NCI-H526 treated with DMSO at 0.1 percent for 48 hours (cell line): ENCODE data around the gene MAP6.
A peak's percentile ranks its signal among the peaks of the same experiment; 100 is the strongest.

Experiments
- DNase-seq: peaks from one replicate; lab custom pipeline; 2025; lab: John Stamatoyannopoulos, UW

Gene MAP6

DNA sequence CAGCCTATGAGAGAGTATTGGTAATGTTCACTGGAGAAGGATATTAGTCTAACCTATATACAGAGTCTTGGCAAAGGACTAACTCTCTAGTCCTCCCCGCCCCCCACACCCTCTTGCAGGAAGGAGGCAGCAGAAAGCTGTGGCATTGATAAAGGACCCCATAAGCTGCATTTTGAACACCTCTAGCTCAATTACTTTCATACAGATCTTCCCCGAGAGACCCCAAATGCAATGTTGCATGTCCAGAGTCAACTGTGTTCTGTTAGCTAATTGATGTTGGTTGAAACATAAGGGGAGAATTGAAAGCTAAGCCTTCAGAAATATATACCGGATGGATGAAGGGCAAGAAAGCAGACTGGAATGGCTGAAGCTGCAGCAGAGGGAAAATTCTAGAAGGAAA is 2.8 kb downstream of the MAP6 start:
- DNase-seq: no peak

DNA sequence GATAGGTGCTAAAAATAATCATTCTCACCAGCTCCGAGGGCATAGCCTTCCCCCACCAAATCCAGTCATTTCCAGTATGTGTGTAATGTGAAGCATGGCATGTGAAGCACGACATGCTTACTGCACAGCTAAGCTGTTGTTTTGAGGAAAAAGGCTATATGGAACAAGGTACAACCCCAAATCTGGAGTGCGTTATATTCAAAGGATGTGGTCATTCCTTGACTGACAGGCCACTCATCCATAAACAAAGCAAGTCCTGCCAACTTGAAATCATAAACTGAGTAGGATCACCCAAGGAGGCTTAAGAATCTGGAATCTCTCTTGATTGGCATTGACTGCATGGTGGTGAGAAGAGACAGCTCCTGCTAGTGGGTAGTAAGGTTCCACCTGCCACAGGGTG is 3.7 kb downstream of the MAP6 start:
- no peak for DNase-seq

DNA sequence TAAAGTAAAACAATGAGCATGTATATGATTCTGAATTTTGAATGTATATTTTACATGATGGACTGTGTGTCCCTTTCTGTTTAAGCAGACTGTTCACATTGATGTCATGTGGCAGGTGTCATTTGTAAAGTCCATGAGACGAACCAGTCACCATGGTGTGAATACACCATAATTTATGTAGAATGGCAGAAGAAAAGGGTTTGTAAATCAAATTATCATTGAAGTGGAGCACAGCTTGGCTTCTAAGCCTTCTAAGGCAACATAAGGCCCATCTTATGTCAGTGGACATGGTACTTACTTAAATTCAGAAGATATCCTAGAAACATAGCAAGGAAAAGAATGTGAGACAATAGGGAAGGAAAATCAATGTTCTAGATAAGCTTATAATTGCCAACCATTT is 4.4 kb downstream of the MAP6 start:
- no peak for DNase-seq

DNA sequence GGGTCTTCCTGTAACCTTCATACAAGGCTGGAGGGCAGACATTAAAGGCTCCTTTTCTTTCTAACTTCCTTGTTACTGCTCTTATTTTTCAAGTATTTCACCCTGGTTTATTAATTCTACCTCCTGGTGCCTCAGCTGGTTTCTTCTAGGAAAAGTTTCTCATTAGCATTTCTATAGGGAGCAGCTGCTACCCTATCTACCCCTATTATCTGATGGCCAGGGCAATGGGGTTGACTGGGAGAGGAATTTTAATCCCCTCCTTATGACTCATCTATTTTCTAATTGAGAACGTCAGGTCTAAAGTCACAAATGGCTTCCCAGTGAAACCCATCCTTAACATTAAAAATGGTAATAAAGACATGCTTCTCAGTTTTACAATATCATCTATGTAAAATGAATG is 5.0 kb downstream of the MAP6 start:
- DNase-seq: no peak

DNA sequence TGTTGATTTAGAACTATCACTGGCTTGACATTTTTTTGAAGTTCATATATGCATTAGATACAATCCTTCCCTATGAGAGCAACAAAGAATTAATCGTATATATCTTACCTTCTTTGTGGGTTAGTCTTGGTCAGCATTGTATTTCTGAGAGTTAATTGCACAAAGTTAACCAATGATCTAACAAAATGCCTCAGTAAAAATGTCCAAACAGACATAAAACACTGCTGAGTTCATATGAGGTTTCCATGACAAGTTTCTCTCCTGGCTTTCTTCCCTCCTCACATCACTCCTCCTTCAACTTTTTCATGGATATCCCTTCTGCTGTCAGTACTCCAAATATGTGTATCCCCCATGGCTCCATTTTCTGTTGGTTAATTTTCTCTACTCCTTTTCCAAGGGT is 9.0 kb downstream of the MAP6 start:
- no peak for DNase-seq

DNA sequence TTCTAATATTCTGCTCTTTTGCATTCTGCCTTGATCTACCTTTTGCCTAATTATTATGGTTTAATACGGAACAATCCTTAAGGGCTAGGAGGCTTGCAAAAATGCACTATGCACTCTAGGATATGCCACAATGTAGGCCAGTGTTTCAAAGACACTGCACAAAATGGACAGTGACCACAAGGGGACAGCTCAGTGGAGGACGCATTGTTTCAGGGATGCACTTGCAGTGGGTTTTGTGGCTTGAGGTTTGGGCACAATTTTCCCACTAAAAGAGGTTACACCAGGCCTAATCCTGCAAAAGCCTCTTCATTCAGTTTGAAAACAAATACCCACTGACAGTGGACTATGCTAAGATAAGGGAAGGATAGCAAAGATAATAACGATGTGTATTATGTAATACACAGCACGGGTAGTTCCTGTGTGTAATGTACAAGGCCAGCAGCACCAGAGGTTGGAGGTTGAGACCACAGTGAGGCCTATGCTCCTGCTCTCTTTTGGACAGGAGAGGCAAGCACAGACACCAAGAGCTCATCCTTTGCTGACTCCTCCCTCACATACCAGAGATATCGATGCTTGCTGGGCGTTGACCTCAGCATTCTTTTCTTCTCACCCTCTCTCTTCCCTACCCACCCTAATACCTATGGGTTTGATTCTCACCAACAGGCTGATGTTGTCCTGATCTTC is 12.7 kb downstream of the MAP6 start:
- no peak for DNase-seq

DNA sequence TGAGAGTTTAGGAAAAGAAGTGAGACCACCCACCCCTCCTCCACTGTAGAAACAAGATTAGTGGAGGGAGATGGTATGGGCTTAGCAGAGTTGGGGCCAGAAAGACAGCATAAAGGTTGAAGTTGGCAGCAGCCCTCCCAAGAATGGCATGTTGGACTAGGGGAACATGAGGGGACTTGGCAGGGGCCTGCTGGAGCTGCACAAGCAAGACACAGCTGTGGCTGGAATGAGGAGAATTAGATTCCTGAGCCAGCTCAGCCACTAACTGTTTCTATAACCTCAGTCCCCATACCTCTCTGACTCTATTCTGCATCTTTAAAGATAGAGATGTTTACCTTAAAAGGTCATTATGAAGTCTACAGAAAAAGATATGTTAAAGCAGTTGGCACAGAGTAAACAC is 13.2 kb downstream of the MAP6 start:
- no peak for DNase-seq

DNA sequence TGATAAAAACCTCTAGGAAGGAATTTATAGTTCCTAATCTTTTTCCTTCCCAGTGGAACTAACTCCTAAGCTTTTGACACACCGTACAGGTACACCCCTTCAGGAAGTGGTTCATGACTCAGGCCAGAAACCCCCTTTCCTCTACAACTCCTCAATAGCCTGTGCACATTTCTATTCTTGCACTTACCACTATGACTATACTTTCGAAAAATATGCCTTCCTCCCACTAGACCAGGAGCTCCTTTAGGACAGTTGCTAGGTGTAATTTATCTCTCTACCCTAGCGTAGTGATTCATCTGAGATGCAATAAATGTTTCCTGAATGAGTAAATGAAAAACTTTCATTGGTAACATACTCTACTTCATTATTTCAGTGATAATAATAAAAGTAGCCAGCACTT is 14.5 kb downstream of the MAP6 start:
- no peak for DNase-seq

DNA sequence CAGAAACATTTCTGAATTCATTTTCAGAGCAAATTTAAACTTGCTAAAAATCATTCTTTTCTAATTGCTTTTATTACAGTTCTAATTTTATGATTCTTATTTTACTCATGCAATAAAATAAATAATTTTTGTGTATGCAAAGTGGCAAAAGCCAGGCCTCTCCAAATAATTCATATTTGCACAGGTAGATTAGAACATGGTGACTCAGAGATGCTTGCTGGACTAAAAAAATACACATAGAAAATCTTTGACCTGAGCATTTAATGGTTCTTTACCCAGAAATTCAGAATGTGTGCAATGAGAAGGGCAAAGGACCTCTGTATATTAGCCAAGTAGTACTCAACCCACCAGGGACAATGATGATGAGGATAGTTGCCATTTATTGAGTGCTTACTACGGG is 15.3 kb downstream of the MAP6 start:
- DNase-seq: no peak

DNA sequence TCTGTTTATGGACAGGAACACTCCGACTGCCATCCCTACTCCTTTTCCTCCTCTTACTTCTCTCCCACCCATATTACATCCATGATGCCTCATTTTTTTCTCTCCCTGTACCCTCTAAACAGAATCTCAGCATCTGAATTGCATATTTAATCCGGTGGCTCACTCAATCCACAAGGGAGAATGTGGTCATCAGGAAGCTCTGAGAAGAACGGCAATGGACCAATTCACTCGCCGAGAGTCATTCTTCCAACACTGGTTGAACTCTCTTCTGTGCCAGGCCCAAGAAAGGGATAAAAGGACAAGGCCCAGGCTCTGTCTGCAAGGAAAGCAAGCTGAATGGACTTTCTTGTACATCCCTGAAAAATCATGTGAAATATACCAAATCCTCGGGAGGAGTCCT is 15.9 kb downstream of the MAP6 start:
- DNase-seq: no peak

DNA sequence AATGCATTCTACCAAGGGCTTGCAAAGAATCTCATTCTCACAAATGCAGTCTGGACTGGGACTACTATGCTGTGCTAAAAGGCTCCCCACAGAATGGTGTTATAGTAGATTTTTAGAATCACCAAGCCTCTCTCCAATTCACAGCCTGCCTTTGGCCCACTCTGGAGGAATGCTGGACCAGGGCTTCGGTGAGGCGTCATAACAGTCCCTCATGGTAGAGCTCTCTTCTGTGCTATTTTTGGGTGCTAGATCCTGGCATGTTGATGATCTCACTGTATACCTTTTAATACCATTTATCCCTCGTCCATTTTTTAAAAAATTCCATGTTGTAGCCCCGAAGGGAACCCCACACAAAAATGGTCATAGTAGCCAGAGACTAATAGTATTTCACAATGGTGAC is 17.6 kb downstream of the MAP6 start:
- no peak for DNase-seq

DNA sequence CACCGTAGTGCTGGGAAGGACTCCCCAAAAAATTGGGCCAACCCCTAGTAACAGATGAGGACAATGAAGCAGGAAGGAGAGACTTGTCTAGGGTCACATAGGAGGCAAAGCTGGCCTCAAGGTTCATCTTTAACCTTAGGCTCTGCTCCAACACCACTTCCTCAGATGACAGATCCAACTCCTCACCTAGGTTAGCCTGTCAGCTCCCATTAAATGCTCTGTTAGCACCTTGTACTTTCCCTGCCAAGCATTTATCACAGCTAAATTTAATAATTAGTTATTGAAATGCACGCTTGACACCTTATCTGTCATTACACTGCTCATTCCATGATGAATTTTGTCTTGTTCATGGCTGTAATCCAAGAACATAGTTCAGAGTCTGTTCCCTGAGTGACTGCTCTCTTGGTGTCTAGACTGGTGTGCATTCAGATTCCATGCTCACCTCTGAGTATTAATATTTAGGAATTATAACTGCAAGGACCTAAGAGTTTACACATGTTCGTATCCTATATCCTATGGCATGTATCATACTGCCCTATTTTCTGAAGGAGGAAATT is 18.6 kb downstream of the MAP6 start:
- no peak for DNase-seq

DNA sequence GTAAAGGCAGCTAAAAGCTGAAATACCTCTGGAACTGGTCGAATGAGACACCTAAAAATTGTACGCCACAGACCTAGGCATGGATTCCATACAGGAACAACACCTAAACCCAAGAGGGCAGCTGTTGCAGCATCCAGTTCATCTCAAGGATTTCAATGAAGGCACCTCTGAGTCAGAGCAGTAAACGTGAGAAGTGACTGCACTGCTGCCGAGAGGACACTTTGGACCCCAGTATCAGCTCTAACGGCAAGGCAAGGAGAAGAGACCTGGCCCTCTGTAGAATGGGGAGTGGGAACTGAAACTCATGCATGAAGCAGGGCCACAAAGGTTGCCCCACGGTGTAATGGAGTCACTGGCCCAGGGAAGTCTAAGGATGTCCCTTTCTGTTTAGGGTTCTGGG is 23.9 kb downstream of the MAP6 start:
- no peak for DNase-seq

DNA sequence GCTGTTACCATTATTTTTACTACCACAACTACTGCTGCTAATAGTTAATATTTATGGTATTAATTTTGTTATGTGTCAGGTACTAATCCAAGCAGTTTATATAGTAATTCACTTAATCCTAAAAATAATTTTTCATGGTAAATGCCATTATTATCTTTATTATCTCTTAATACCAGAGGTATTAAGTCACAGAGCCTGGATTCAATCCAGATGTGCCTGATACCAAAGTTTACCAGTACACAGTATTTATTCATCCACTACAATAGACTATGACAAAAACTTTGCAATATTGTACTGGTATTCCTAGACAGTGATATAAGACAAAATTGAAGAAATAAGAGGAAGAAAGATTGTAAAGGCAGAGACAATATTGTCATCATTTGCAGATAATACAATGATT is 24.5 kb downstream of the MAP6 start:
- no peak for DNase-seq

DNA sequence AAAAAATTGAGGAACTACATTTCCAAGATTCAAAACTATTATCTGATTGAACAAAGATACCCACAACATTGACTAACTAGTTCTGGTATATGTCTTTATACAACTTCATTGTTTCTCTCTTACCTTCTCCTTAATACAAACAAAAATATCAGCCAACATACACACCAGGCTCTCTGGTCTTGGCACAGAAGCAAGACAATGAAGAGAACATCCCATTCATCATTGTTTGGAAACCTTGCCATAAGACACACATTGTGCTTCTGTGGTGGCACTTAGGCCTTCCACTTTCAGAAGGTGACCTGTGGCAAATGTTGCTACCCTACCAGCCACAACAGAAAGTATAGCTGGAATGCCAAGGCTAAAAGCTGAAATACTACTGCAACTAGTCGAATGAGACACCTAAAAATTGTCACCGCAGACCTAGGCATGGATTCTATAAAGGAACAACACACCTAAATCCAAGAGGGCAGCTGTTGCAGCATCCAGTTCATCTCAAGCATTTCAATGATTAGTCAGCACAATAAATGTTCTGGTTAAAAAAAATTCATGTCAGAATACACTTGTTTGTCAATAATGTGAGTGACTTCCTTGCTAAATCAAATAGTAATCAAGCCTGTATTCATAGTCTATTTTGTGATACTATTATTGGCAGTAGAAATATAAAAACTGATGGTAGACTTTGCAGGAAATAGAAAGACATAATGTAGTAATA is 26.3 kb downstream of the MAP6 start:
- no peak for DNase-seq

DNA sequence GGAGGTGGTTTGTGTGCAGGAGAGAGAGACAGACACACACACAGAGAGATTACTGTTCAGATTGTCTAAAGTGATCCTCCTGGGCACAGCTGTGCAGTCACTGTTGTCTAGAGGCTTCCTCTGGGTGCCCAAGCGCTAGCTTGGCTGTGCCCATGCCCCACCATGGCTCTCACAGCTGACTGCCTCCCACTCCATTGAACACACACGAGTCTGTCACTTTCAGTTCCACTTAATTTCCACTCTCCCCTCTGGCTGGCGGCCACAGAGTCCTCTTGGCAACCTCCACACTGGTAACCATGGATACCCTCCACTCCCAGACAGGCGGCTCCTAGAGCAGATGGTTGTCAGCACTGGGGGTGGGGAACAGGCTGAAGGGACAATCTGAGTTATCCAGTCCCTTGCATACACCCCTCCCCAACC is 29.1 kb downstream of the MAP6 start:
- peak; percentile 34 for DNase-seq

DNA sequence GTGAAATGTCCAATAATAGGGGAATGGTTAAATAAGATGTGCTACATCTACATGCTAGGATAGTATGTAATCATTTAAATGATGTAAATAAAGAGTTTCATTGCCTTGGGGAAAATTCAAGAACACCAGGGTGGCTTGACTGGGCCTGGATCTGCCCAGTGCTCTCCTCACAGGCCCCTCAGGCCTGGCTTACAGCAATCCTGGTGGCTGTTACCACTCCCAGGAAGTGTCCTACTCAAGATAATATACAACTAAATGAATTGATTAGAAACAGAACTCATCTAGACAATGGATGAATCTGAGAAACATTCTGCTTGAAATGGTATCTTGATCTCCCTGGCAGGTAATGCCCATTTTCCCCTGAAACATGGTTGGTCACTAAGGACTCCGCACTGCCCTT is 30.8 kb downstream of the MAP6 start:
- no peak for DNase-seq

DNA sequence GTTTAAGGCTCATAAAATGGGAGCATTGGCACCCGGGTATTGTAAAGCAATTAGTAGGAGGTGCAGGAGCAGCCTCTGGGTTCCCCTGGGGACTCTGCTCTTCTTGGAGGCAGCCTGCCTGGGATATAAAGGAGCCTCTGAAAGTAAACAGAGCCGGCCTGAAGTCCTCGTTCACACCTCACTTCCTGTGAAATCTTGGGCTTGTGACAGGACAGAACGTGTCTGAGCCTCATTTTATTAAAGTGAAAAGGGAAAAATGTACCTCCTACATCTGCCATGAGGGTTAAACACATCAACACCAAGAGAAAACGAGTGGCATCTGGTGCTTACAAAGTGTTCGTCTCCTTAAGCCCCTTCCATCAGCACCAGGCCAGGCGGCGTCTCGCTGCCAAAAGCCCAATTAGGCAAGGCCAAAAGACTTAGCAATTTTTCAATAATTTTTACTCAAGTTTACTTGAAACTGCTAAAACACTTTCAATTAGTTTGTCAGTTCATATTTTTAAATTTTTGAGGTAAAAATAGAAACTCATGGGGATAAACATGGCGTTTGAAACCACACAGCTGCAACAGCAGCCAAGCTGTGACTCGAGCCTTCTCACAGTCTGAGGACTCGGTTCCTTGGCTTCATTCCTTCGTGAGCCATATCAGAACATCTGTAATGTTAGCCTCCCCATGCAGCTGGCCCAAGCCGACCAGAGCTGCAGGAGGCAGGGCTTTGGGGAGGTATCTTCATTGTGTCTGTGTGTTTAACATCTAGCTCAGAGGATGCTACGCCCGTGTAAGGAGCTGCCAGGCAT is 33.6 kb downstream of the MAP6 start:
- DNase-seq: no peak

DNA sequence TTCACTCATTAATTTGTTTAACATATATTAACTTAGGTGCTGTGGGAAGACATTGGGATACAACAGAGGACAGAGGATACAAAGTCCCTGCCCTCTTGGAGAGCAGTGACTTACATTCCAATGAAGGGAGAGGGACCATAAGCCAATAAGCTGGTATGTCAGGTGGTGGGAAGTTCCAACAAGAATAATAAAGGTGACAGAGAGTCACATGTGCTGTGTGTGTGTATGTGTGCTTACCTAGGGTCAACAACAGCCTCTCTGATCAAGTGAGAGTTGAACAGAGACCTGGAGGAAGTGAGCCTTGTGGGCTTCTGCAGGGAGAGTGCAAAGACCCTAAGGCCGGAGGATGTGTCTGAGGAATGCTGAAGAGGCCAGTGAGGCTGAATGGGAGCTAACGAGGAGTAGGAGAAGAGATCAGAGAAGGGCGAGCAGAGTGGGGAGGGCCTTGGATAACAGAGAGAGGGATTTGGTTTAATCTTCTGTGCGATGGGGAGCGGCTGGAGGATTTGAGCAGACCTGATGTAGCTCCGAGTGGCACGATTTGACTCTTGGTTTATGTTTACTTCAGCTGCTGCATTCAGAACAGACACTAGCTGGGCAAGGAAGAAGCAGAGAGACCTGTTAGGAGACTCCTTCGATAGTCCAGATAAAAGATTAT is 35.3 kb downstream of the MAP6 start:
- DNase-seq: no peak

DNA sequence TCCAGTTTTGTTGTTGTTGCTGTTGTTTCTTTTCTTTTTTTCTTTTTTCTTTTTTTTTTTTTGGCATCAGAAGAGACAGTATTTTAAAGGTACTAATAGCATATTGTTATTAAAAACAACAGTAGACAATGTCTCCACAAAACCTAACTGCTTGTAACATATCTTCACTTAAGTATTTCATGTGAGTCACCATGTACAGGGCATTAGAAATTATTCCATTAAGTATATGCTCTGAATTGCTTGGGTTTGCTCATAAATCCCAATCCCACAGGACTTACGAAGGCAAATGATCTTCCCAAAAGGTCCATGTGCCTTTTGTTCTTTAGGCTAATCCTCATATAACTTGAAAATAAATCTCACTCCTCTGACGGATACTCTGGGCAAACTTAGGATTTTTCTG is 35.9 kb downstream of the MAP6 start:
- DNase-seq: no peak

DNA sequence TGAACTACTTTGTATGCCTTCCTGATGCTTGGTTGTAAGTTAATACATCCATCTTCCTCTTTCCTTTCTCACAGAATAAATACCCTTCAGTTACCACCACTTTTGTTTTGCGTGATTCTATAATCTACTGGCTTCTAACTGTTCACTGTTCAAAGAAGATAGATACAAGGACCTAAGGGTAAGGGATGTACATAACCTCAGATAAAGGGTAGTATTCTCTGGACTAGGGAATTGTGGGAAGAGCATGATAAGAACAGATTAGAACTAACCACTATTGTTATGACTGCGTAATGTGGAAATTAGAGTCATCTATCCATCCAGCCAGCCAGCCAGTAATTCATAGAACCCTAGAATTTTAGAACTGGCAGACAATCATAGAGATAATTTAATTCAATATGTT is 36.4 kb downstream of the MAP6 start:
- DNase-seq: no peak

DNA sequence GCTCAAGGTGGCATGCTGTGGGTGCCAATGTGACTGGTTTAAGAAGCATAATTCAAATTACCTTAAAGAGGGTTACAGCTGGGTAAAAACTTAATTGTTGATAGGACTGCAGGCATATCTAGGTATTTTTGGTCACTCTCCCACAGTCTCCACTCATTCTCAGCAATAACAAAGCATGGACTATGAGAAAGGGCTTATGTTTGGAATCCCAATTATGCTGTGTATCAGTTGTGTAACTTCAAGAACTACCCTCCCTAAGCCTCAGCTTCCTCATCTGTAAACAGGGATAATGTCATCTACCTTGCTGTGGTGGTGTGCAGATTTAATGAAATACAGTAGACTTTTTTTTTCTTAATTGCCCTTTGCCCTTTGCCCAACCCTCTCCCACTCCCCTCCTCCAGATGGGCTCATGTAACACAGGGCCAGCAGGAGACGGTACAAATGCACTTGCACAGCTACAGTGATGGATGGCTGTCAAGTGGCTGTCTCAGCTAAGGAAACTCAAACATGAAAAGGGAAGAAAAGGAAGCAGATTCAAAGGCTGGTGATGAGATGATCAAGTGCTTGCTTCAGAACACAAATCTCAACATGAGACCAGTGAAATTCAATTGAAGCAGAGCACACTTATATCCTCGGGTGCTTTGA is 37.6 kb downstream of the MAP6 start:
- no peak for DNase-seq
